SU-DHL-6 (cell line): ENCODE data around the gene DAPK3.
"Not testable (repeated sequence)": the region's sequence is repeated elsewhere in the genome, so short reads cannot be mapped to it uniquely, and the experiment has no call there.

Experiments used
- H2AFZ ChIP-seq: fragments of 200-600 bp; sonication (generic); 2 replicates; pipeline ENCODE4 v1.6.1; 2014; ENCODE audit warnings: low read depth, mild to moderate bottlenecking, moderate library complexity, mixed read lengths, antibody characterized with exemption, low read length; ENCODE audit not compliant: severe bottlenecking
- H3F3A ChIP-seq: fragments of 200-600 bp; shearing (Covaris generic); 2 replicates; pipeline ENCODE4 v1.6.0; 2016; ENCODE audit warnings: antibody characterized with exemption, mild to moderate bottlenecking; ENCODE audit not compliant: insufficient read depth
- H3K27ac ChIP-seq: fragments of 200-600 bp; sonication (generic); 2 replicates; pipeline ENCODE4 v1.5.1; 2016; ENCODE audit warnings: low read depth, mild to moderate bottlenecking, low read length, moderate library complexity, mixed read lengths
- H3K27me3 ChIP-seq: fragments of 200-600 bp; sonication (generic), shearing (Covaris generic); 2 replicates; pipeline ENCODE4 v1.6.0; 2014; ENCODE audit warnings: mild to moderate bottlenecking, low read length
- H3K36me3 ChIP-seq: fragments of 200-600 bp; sonication (generic); 2 replicates; pipeline ENCODE4 v1.6.1; 2014; ENCODE audit warnings: mild to moderate bottlenecking, low read length, mixed read lengths
- H3K4me2 ChIP-seq: fragments of 300-600, 200-600 bp; shearing (Covaris generic), sonication (generic); 2 replicates; pipeline ENCODE4 v1.6.0; 2014; ENCODE audit warnings: low read length, low read depth, mild to moderate bottlenecking; ENCODE audit not compliant: poor library complexity, severe bottlenecking
- H3K4me3 ChIP-seq: fragments of 200-600 bp; sonication (generic); 2 replicates; pipeline ENCODE4 v1.5.1; 2014; ENCODE audit warnings: antibody characterized with exemption, low read length, mild to moderate bottlenecking, mixed read lengths; ENCODE audit not compliant: insufficient read depth, poor library complexity, severe bottlenecking
- H3K79me2 ChIP-seq: fragments of 200-600 bp; sonication (generic); 2 replicates; pipeline ENCODE4 v1.6.1; 2014; ENCODE audit warnings: mild to moderate bottlenecking, low read length, moderate library complexity; ENCODE audit not compliant: insufficient read depth
- H3K9ac ChIP-seq: fragments of 200-600 bp; sonication (generic); 2 replicates; pipeline ENCODE4 v1.7.0; 2014; ENCODE audit warnings: mild to moderate bottlenecking, low read length
- H3K9me2 ChIP-seq: fragments of 200-600 bp; sonication (generic); replicated peaks from 2 replicates; pipeline ENCODE4 v1.6.1; 2014; ENCODE audit warnings: low read length; ENCODE audit not compliant: insufficient read depth
- H3K9me3 ChIP-seq: fragments of 200-600 bp; sonication (generic); 2 replicates; pipeline ENCODE4 v1.6.1; 2014; ENCODE audit warnings: low read length, mixed read lengths; ENCODE audit not compliant: insufficient read depth
- H4K20me1 ChIP-seq: fragments of 200-600 bp; sonication (generic); 2 replicates; pipeline ENCODE4 v1.6.1; 2014; ENCODE audit warnings: low read depth, mild to moderate bottlenecking, antibody characterized with exemption, low read length, moderate library complexity, mixed read lengths
- CTCF ChIP-seq: fragments of 200-600 bp; sonication (generic); IDR thresholded peaks from one replicate; pipeline ENCODE4 v1.5.1; 2017; ENCODE audit warnings: antibody characterized with exemption, mild to moderate bottlenecking, low read length, moderate library complexity; ENCODE audit not compliant: insufficient read depth, poor library complexity, severe bottlenecking
- EZH2phosphoT487 ChIP-seq: fragments of 200-600 bp; sonication (generic), shearing (Covaris generic); conservative IDR thresholded peaks from 2 replicates; pipeline ENCODE4 v1.6.1; 2018; ENCODE audit warnings: mild to moderate bottlenecking, antibody characterized with exemption, low read length, moderate library complexity, mixed read lengths

Gene DAPK3

GRCh38 chr19:3945838-3946237 is 25.1 kb downstream of the DAPK3 start:
- TF ChIP-seq EZH2phosphoT487: no peak
- TF ChIP-seq CTCF: no peak
- Histone ChIP-seq H3K36me3 (no peaks in the 10 kb centered on the region), H3K9ac (no peak overlapping the region), H3K9me3 (no peaks in the 10 kb centered on the region), H4K20me1 (no peaks in the 10 kb centered on the region), H3K4me2 (no peak overlapping the region), H3K9me2 (no peaks in the 10 kb centered on the region), H2AFZ (no peak overlapping the region), H3F3A (no peaks in the 10 kb centered on the region), H3K79me2 (no peaks in the 10 kb centered on the region), H3K4me3 (no peak overlapping the region), H3K27me3 (no peaks in the 10 kb centered on the region), H3K27ac (no peak overlapping the region)

- Histone ChIP-seq H4K20me1 (no peaks in the 10 kb centered on the region), H2AFZ (no peak overlapping the region), H3K9ac (no peak overlapping the region), H3K9me2 (no peaks in the 10 kb centered on the region), H3K27ac (no peak overlapping the region), H3F3A (no peaks in the 10 kb centered on the region), H3K9me3 (no peaks in the 10 kb centered on the region), H3K4me2 (no peak overlapping the region), H3K79me2 (no peaks in the 10 kb centered on the region), H3K36me3 (no peaks in the 10 kb centered on the region), H3K4me3 (no peak overlapping the region), H3K27me3 (no peaks in the 10 kb centered on the region)
- no peak for TF ChIP-seq EZH2phosphoT487
- TF ChIP-seq CTCF: no peak
These were observed 26.7 kb downstream of the DAPK3 start for GRCh38 chr19:3944018-3944721.

- H4K20me1 ChIP-seq: no peaks in the 10 kb centered on the region
- H3K9me3 ChIP-seq: no peaks in the 10 kb centered on the region
- H3K27me3 ChIP-seq: no peaks in the 10 kb centered on the region
- H3K36me3 ChIP-seq: no peaks in the 10 kb centered on the region
- H3K4me3 ChIP-seq: no peak overlapping the region
- H3K9ac ChIP-seq: no peak overlapping the region
- H3K27ac ChIP-seq: no peak overlapping the region
- H3F3A ChIP-seq: no peaks in the 10 kb centered on the region
- no peak overlapping the region for H2AFZ ChIP-seq
- no peaks in the 10 kb centered on the region for H3K79me2 ChIP-seq
- H3K9me2 ChIP-seq: no peaks in the 10 kb centered on the region
- TF ChIP-seq EZH2phosphoT487: no peak
- TF ChIP-seq CTCF: no peak
- H3K4me2 ChIP-seq: no peak overlapping the region
These were observed 28.0 kb downstream of the DAPK3 start for GRCh38 chr19:3942790-3943409.

GRCh38 chr19:3938300-3938950 is 32.5 kb downstream of the DAPK3 start:
- not testable (repeated sequence) for H3K4me3 ChIP-seq, H3K9ac ChIP-seq, H4K20me1 ChIP-seq, H3K79me2 ChIP-seq, H2AFZ ChIP-seq, H3K27ac ChIP-seq, H3K9me2 ChIP-seq, H3K36me3 ChIP-seq, H3K9me3 ChIP-seq, H3F3A ChIP-seq, H3K27me3 ChIP-seq, H3K4me2 ChIP-seq
